ENCODE data around the gene GALNT15.

The GALNT15 gene

DNA sequence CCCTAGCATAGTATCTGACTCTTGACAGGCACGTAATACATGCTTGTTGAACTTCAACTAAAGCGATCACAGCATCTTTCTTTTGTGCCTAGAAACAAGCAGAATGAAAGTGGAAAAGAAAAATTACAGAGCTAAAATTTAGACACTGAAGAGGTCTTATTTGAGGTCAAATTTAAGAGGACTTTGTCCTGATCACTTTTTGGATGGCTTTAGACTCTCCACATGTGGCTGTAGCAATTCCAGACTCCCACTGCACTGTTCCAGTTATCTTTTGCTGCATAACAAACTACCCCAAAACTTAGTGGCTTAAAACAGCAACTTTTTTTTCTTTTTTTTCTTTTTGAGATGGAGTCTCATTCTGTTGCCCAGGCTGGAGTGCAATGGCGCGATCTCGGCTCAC, 66.7 kb downstream of the GALNT15 start:
- Histone ChIP-seq H3K9me3 (ENCODE audit: insufficient read depth, low read length) (no peaks in the 10 kb centered on the region), H3K27ac (ENCODE audit: low read length) (no peak overlapping the region), H4K20me1 (ENCODE audit: insufficient read depth, low read length) (no peaks in the 10 kb centered on the region), H3K4me3 (ENCODE audit: low read length) (no peak overlapping the region), H3K27me3 (ENCODE audit: low read depth, low read length) (no peaks in the 10 kb centered on the region), H2AFZ (ENCODE audit: low read depth, low read length) (no peak overlapping the region), H3K79me2 (ENCODE audit: low read length) (no peaks in the 10 kb centered on the region), H3K36me3 (replicated peaks; ENCODE audit: low read depth, low read length) (no peaks in the 10 kb centered on the region), H3K4me1 (ENCODE audit: low read length) (peaks cover 17% of the 10 kb centered on the region), H3K9ac (ENCODE audit: low read length) (no peak overlapping the region), H3K4me2 (ENCODE audit: low read length) (no peak overlapping the region)
- no peak for TF ChIP-seq EZH2phosphoT487 (IDR thresholded peaks at IDR 0.05; ENCODE audit: low read depth)
- TF ChIP-seq, protein P1, sequence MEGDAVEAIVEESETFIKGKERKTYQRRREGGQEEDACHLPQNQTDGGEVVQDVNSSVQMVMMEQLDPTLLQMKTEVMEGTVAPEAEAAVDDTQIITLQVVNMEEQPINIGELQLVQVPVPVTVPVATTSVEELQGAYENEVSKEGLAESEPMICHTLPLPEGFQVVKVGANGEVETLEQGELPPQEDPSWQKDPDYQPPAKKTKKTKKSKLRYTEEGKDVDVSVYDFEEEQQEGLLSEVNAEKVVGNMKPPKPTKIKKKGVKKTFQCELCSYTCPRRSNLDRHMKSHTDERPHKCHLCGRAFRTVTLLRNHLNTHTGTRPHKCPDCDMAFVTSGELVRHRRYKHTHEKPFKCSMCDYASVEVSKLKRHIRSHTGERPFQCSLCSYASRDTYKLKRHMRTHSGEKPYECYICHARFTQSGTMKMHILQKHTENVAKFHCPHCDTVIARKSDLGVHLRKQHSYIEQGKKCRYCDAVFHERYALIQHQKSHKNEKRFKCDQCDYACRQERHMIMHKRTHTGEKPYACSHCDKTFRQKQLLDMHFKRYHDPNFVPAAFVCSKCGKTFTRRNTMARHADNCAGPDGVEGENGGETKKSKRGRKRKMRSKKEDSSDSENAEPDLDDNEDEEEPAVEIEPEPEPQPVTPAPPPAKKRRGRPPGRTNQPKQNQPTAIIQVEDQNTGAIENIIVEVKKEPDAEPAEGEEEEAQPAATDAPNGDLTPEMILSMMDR (IDR thresholded peaks at IDR 0.05; ENCODE audit: low read depth, low read length): no peak

DNA sequence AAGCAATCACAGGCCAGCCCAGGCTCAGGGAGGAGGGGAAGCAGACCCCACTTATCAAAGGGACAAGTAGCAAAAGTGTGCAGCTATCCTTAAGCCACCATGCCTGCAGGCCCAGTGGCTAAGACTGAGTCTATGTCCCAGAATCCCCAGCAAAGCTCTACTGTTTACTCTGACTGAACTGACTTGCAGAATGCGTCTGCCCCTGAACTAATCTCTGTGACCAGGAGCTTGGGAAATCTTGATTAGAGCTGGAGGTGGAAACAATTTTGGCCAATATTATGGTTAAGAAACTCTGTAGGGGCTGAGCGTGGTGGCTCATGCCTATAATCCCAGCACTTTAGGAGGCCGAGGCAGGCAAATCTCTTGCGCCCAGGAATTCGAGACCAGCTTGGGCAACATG, 67.7 kb downstream of the GALNT15 start:
- no peaks in the 10 kb centered on the region for H4K20me1 ChIP-seq (ENCODE audit: insufficient read depth, low read length)
- no peak overlapping the region for H3K9ac ChIP-seq (ENCODE audit: low read length)
- H3K27ac ChIP-seq (ENCODE audit: low read length): no peak overlapping the region
- no peak overlapping the region for H3K4me3 ChIP-seq (ENCODE audit: low read length)
- H3K9me3 ChIP-seq (ENCODE audit: insufficient read depth, low read length): no peaks in the 10 kb centered on the region
- H3K36me3 ChIP-seq (replicated peaks; ENCODE audit: low read depth, low read length): no peaks in the 10 kb centered on the region
- H3K27me3 ChIP-seq (ENCODE audit: low read depth, low read length): no peaks in the 10 kb centered on the region
- peaks cover 20% of the 10 kb centered on the region for H3K4me1 ChIP-seq (ENCODE audit: low read length)
- no peak overlapping the region for H3K4me2 ChIP-seq (ENCODE audit: low read length)
- H3K79me2 ChIP-seq (ENCODE audit: low read length): no peaks in the 10 kb centered on the region
- no peak overlapping the region for H2AFZ ChIP-seq (ENCODE audit: low read depth, low read length)
- no peak for TF ChIP-seq EZH2phosphoT487 (IDR thresholded peaks at IDR 0.05; ENCODE audit: low read depth)
- TF ChIP-seq, protein P1 (IDR thresholded peaks at IDR 0.05; ENCODE audit: low read depth, low read length): no peak

DNA sequence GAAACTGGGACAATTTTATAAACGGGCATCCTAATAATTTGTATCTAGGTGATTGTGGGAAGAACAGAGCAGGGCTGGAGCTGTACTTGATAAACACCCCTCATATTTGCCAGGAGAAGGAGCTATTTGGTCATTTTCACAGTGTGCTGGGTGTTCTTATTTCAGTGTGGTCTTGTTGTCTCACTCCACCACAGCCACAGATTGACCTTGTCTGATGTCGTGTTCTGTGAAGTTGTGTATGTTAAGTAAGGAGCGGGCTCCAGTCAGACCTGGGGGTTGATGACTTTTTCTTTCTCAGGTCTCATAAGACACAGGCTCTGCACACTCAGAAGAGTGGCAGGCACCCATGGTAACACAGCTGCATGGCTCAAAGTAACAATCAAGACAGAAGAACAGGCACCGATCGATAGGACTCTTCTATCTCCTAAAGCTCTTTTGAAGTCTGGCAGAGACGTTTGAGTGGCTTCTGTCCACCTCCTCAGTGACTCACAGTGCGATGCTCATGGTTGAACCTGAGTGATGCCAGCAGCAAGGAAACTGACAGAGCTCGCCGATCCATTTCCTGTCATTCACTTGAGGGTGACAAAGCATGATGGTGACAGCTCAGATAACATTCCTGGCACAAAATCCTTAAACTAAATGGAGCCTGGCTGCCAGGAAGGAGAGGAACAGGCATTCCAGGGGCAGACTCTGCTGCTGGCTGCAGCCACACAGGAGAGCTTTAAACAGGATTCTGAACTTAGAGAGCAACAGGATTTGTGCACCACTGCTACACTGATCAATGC, 69.4 kb downstream of the GALNT15 start:
- Histone ChIP-seq H3K9me3 (ENCODE audit: insufficient read depth, low read length) (no peaks in the 10 kb centered on the region), H3K79me2 (ENCODE audit: low read length) (no peaks in the 10 kb centered on the region), H2AFZ (ENCODE audit: low read depth, low read length) (no peak overlapping the region), H3K4me1 (ENCODE audit: low read length) (peaks cover 34% of the 10 kb centered on the region), H3K9ac (ENCODE audit: low read length) (no peak overlapping the region), H3K36me3 (replicated peaks; ENCODE audit: low read depth, low read length) (no peaks in the 10 kb centered on the region), H3K27me3 (ENCODE audit: low read depth, low read length) (no peaks in the 10 kb centered on the region), H3K4me2 (ENCODE audit: low read length) (no peak overlapping the region), H4K20me1 (ENCODE audit: insufficient read depth, low read length) (no peaks in the 10 kb centered on the region), H3K4me3 (ENCODE audit: low read length) (no peak overlapping the region), H3K27ac (ENCODE audit: low read length) (no peak overlapping the region)
- TF ChIP-seq, protein P1 (IDR thresholded peaks at IDR 0.05; ENCODE audit: low read depth, low read length): no peak
- no peak for TF ChIP-seq EZH2phosphoT487 (IDR thresholded peaks at IDR 0.05; ENCODE audit: low read depth)

DNA sequence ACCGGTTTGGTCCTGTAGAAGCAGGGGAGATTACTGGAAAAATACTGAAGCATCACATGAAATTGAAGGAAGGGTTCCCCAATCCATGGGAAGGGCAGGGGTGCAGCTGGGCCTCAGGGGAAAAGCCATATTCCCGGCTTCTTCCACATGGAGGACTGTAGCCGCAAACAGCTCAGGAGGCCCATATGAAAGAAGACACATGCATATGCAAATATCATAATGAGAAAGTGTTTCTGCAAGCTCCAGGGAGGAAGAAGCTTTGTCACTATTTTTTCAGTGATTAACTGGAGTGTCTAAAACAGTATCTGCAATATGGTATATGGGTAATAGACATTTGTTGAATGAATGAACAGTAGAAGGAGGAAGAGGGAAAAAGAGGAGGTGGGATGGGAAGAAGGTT, 71.1 kb downstream of the GALNT15 start:
- H3K27me3 ChIP-seq (ENCODE audit: low read depth, low read length): no peaks in the 10 kb centered on the region
- no peaks in the 10 kb centered on the region for H3K9me3 ChIP-seq (ENCODE audit: insufficient read depth, low read length)
- H3K4me1 ChIP-seq (ENCODE audit: low read length): peaks cover 29% of the 10 kb centered on the region
- peak overlapping the region; percentile 6; the same call in 1 of the 2 replicates for H3K4me2 ChIP-seq (ENCODE audit: low read length)
- no peaks in the 10 kb centered on the region for H4K20me1 ChIP-seq (ENCODE audit: insufficient read depth, low read length)
- no peak overlapping the region for H3K27ac ChIP-seq (ENCODE audit: low read length)
- no peak overlapping the region for H2AFZ ChIP-seq (ENCODE audit: low read depth, low read length)
- H3K36me3 ChIP-seq (replicated peaks; ENCODE audit: low read depth, low read length): no peaks in the 10 kb centered on the region
- TF ChIP-seq EZH2phosphoT487 (IDR thresholded peaks at IDR 0.05; ENCODE audit: low read depth): no peak
- TF ChIP-seq, protein P1 (IDR thresholded peaks at IDR 0.05; ENCODE audit: low read depth, low read length): no peak
- H3K4me3 ChIP-seq (ENCODE audit: low read length): no peak overlapping the region
- no peak overlapping the region for H3K9ac ChIP-seq (ENCODE audit: low read length)
- H3K79me2 ChIP-seq (ENCODE audit: low read length): no peaks in the 10 kb centered on the region
